HTERT RPE-1 (cell line): ENCODE measurements around the gene TMEM217.

Experiments
- in situ Hi-C: fragments of 300-500 bp; cut with MboI; formaldehyde crosslinking; loops from 4 replicates; pipeline ENCODE4 v1.14.3; 2020; ENCODE audit warnings: low sequenced_read_pairs

TMEM217 gene

DNA sequence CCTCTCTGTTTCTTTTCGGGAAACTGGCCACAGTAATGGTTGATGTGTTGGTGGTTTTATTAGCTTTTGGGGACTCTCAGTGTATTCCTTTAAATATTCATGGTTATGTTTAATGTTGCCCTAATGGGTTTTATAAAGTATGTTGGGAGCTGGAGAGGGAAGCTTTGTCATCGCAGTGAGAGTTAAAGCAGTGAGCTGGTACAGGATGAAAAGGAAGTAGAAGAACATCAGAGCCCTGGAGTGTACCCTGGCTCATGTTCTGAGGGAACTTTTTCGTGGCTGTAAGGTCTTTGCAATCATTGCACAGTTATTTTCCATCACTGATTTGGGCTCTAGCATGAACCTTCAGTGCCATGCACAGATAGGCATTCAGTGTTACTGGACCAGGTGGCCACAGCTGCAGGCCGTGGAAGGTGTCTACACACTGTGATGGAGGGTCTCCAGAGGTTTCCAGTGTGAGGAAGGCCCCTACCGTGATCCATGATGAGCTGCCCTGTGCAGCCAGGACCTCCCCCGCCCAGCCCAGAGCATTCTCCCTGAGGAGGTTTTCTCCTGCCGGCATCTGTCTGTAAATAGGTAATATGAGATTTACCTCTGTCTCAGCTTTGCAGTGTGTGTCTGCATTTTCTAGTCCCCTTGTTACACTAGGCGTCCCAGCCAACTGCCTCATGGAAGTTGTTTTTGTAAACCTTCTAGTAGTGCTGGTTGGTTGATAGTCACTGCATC is 22.4 kb upstream of the TMEM217 start:
- in situ Hi-C loops: no loop called here

DNA sequence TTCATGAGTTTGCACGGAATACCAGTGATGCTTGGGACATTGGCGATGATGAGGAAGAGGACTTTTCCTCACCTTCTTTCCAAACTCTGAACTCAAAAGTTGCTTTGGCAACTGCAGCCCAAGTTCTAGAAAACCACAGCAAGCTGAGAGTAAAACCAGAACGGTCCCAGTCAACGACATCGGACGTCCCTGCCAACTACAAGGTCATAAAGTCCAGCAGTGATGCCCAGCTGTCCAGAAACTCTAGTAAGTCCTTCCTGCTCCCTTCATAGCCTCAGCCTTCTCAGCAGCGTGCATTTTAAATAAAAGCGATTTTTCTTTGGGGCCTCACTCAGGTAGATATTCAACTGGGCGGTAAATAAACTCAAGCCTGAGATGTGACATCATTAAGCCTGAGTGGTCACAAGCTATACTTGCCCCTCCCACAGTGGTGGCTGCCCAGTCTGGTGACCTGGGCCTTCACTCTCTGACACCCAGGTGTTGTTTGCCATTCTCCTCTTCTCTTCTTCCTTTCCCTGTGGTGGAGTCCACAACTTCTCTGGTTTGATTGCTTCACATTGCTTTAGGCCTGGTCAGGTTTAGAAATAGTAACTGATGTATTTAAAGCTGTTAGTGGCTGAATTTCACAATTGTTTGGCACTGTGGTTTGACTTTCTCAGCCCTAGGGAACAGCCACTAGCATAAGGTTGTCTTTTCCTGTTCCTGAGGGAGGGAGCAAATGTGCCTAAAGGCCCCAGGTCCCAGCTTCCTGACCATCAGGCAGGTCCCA is 21.6 kb upstream of the TMEM217 start:
- in situ Hi-C loops: no loop called here

- in situ Hi-C loops: no loop called here
These were observed 19.1 kb upstream of the TMEM217 start for GRCh38 chr6:37277001-37277409.

DNA sequence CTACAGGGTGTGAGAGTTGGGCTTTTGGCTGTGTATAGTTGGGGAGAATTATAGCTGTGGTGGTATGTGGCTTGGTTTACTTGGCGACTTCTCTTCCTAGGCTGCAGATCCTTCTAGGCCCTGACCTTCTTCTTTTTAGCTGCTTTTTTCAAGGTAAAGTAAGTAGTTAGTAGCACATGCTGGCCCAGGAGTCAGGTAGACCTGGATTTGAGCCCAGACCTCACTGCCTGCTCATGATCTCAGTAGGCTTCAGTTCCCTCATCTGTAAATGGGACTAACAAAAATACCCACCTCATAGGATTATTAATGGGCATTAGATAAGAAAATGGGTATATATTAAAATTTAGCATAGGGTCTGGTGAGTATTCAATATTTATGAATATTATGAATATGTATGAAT is 17.4 kb upstream of the TMEM217 start:
- in situ Hi-C loops: no loop called here

DNA sequence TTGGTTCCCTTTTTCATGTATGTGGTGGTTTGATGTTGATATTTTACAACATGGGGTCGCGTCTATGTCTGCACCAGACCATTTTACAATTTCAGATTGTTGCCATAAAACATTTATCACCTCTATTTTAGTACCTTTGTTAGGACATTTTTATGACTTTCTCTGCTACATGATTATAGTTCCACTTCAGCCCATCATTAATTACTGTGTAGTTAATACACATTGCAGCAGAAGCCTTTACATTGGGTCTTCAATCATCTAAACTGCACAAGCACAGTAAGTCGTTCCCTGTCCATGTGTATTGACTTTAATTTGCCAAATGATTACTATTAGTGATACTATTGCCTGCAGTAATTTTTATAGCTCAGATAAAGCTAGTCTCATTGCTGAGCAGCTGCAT is 15.7 kb upstream of the TMEM217 start:
- in situ Hi-C loops: no loop called here

GRCh38 chr6:37272834-37273566 is 15.1 kb upstream of the TMEM217 start:
- in situ Hi-C loops: no loop called here

DNA sequence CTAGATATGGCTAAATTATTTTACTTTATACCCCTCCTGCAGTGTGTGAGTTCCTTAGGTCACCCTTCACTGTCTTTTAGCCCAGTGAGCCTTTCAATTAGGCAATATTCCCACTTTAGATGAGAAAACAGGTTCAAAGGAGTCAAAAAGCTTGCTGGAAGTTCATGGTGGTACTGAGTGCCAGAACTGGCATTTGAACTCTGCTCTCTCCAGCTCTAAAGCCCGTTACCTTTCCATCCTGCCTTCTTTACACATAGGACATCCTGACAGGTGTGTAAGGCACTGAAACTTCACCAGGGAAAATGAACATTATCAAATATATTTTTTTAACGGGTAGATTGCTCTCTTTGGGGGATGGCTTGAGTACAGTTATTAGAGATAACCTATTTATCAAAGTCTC is 11.2 kb upstream of the TMEM217 start:
- in situ Hi-C loops: no loop called here

DNA sequence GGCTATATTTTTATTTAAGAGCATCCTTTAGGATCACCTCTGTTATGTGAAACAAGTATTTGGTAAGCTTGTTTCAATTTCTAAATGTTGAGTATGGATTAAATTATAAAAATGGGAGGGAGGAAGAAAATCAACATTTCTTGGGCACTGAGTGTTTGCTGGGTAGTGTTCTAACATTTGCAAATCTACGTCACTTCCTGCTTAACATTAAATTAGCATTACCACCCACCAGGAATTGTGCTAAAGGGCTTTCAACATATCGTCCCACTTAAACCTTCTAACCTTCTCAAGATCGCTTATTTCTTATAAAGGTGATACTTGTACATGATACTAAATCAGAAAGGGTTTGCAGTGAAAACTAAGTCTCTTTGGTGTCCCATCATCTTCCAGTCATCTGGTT is 7.9 kb upstream of the TMEM217 start:
- in situ Hi-C loops: no loop called here

DNA sequence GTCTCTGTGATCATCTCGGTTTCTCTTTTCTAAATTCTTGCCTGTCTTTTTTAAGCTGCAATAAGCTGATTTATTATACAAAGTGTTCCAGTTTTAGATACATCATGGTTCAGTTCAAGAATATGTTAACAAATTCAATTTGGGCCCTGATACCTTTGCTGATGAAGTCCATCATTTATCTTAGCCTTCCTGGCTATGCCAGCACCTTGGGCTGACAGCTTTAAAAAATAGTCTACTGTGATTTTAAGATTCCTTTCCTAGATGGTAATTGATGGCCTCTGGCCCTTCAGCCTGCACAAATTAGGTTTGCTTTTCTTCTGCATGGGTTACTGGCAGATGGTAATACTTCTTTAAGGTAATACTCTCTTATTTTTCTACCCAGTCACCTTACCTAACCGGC is 7.1 kb upstream of the TMEM217 start:
- in situ Hi-C loops: no loop called here

DNA sequence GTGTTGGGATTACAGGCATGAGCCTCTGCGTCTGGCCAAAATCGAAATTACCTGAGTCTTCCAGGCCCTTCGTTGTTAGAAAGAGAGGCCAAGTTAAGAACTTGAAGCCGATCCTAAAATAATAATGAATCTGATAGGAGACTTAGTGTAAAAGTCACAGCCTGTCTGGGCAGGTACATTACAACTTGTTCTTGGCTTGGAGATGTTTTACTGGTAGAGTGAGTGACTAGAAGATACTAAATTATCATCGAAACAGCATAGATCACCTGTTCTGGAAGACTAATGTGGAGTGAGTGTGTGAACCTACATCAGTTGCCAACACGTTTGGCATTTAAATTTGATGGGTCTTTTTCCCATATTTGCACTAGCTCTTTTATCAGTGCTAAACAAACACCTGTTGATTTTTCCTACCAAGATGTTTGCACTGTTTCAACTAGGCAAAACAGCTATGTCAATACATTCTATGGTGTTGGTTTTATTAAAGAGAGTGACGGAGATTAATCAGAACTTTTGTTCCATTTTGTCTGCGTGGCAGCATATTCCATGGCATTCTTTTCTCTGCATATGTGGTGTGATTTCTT is 4.6 kb upstream of the TMEM217 start:
- in situ Hi-C loops: no loop called here

- in situ Hi-C loops: no loop called here
These were observed 3.3 kb upstream of the TMEM217 start for GRCh38 chr6:37261198-37261597.

DNA sequence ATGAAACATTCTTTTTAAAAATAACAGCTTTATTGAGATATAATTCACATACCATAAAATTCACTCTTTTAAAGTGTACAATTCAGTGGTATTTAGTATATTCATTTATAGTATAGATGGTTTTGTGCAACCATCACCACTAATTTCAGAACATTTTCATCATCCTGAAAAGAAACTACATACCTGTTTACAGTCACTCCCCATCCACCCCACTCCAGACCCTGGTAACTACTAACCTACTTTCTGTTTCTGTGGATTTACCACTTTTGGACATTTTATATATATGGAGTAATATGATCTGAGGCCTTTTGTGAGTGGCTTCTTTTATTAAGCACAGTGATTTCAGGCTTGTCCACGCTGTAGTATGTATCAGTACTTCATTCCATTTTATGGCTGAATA is 2.5 kb upstream of the TMEM217 start:
- in situ Hi-C loops: no loop called here

DNA sequence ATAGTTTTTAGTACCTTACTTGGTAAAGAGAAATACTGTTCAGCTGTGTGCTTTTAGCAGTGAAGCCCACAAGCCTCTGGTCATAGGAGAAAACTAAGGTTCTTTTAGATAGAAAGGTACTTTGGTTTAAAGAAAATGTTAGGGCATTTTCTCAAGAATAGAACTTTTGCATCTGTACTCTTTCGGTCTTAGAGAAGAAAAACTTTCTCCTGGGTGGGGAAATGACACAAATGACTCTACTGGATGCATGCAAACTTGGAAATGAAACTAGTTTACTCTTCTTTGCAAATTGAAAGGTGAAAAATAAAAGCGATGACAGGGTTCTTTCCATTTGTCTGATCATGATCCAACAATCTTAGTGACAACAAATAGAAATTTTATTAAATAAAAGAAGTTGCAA is 2.1 kb upstream of the TMEM217 start:
- in situ Hi-C loops: no loop called here

GRCh38 chr6:37259191-37259590 is 1.2 kb upstream of the TMEM217 start:
- in situ Hi-C loops: no loop called here

- in situ Hi-C loops: no loop called here
These were observed 611 bp upstream of the TMEM217 start for GRCh38 chr6:37258405-37259105.

GRCh38 chr6:37257320-37257633 is 667 bp downstream of the TMEM217 start:
- in situ Hi-C loops: no loop called here

GRCh38 chr6:37256692-37257319 is 1.1 kb downstream of the TMEM217 start:
- in situ Hi-C loops: no loop called here

DNA sequence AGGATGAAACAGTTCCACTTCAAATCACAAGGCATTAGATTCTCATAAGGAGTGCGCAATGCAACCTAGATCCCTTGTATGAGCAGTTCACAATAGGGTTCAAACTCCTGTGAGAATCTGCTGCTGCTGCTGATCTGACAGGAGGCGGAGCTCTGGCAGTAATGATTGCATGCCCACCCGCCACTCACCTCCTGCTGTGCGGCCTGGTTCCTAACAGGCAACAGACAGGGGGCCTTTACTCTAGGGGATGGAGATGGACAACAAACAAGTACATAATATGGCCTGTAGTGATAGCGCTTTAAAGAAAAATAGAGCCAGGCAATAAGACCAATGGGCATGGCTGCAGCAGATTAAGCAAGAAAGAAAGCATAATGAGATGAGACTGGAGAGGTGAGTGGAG is 3.1 kb downstream of the TMEM217 start:
- in situ Hi-C loops: no loop called here

DNA sequence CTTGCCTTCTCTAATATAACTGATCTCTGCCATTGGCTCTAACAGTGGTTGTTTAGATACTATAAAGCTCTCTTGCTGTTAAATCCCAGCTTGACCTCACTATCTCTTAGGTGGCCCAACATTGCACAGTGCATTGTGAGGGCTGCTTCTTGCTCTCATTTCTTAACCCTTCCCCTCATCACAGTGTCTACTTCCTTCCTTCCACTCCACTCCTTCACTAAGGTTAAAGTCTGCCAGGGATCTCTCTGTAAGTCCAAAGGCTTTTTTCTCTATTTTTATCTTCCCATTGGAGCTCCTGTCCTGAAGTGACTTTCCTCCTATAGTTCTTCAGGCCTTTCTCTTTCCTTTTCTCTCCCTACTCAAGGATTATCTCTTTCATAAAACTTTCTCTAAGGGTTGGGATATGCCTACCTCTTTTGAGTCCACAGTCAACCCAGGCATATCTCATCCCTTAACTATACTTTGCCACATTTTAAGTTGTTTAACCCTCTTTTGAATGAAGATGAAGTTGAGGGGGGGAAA is 4.4 kb downstream of the TMEM217 start:
- in situ Hi-C loops: no loop called here

- in situ Hi-C loops: no loop called here
These were observed 6.6 kb downstream of the TMEM217 start for GRCh38 chr6:37251211-37251780.
